Progenitor cell of endocrine pancreas (in vitro differentiated cells): ENCODE results near the gene IQCK. TPM values are rescaled to one million over a fixed set of nuclear protein-coding genes. Genes with fewer than 3 reads are reported as not detected.

ENCODE experiments used
- DNase-seq: peaks from one replicate; pipeline ENCODE4 v3.0.0; 2021; ENCODE audit warnings: low spot score; ENCODE audit not compliant: unreplicated experiment
- H3K27ac Mint-ChIP-seq: 2 replicates; pipeline ENCODE4 v1.8.0; 2021; ENCODE audit warnings: mild to moderate bottlenecking, moderate library complexity, mixed read lengths
- H3K27me3 Mint-ChIP-seq: 2 replicates; pipeline ENCODE4 v1.8.0; 2021; ENCODE audit warnings: mixed read lengths
- H3K36me3 Mint-ChIP-seq: 2 replicates; pipeline ENCODE4 v1.8.0; 2022; ENCODE audit warnings: mixed read lengths; ENCODE audit not compliant: insufficient read depth
- H3K4me1 Mint-ChIP-seq: 2 replicates; pipeline ENCODE4 v1.8.0; 2021; ENCODE audit warnings: low read depth, mixed read lengths
- H3K4me3 Mint-ChIP-seq: 2 replicates; pipeline ENCODE4 v1.8.0; 2021; ENCODE audit warnings: low read depth, mild to moderate bottlenecking, moderate library complexity, mixed read lengths
- H3K9me3 Mint-ChIP-seq: 2 replicates; pipeline ENCODE4 v1.8.0; 2021; ENCODE audit warnings: low read depth, mixed read lengths
- total RNA-seq: library from RNA; stranded (reverse); gene quantifications from 2 replicates; pipeline ENCODE4 v1.2.1, GENCODE V29; 2021
- TF ChIP-seq, protein P1 (sequence below): fragments of 200-600 bp; sonication (generic); IDR thresholded peaks from one replicate; pipeline ENCODE4 v1.5.0; 2021; ENCODE audit warnings: antibody characterized with exemption, mild to moderate bottlenecking; ENCODE audit not compliant: unreplicated experiment

The IQCK gene
- total RNA-seq, 1 donor from 2014 or later: 33.2 TPM

DNA sequence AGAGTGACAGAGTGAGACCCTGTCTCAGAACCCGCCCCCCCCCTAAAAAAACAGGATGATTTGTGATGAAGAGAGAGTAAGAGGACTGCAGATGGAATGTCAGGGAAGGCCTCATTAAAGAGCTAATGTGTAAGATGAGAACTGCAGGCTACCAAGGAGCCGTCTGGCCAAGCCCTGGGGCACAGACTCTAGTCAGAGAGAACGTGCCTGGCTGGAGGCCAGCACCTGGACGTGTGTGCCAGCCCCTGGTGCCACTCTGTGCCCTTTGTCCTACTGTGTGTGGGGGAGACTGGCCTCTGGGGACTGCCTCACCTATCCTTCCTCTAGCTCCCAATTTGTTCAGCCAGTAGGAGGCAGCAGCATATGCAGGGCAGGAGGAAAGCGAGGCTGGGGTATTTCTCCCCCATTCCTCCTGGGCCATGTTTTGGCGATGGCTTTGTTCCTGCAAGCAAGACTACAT, 37.2 kb upstream of the IQCK start:
- no peak for DNase-seq
- Mint-ChIP-seq H3K4me1 (no peaks in the 10 kb centered on the region), H3K9me3 (peaks cover 5% of the 10 kb centered on the region), H3K4me3 (no peak overlapping the region), H3K36me3 (peaks cover 27% of the 10 kb centered on the region), H3K27ac (no peak overlapping the region), H3K27me3 (no peaks in the 10 kb centered on the region)
- TF ChIP-seq, protein P1, sequence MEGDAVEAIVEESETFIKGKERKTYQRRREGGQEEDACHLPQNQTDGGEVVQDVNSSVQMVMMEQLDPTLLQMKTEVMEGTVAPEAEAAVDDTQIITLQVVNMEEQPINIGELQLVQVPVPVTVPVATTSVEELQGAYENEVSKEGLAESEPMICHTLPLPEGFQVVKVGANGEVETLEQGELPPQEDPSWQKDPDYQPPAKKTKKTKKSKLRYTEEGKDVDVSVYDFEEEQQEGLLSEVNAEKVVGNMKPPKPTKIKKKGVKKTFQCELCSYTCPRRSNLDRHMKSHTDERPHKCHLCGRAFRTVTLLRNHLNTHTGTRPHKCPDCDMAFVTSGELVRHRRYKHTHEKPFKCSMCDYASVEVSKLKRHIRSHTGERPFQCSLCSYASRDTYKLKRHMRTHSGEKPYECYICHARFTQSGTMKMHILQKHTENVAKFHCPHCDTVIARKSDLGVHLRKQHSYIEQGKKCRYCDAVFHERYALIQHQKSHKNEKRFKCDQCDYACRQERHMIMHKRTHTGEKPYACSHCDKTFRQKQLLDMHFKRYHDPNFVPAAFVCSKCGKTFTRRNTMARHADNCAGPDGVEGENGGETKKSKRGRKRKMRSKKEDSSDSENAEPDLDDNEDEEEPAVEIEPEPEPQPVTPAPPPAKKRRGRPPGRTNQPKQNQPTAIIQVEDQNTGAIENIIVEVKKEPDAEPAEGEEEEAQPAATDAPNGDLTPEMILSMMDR: no peak

DNA sequence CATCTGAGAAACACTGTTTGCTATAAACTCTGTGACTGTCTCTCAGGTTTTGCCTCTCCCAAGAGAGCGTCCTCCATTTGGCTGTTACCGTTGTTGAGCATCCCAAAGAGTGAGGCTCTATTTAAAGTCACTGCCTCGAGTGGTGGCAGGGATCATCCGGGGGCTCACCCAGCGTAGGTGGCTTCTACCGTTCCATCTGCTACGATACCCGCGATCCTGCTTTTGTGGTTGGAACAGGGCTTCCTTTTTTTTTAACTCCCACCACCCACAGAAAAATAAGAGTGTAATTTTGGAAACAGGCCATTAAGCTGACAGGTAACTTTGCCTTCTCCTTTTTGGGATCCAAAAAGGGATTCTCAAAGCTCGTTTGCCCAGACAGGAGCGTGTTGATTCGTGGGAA, 36.4 kb upstream of the IQCK start:
- DNase-seq: no peak
- Mint-ChIP-seq H3K4me1 (no peaks in the 10 kb centered on the region), H3K27ac (no peak overlapping the region), H3K9me3 (peaks cover 5% of the 10 kb centered on the region), H3K36me3 (peaks cover 31% of the 10 kb centered on the region), H3K27me3 (no peaks in the 10 kb centered on the region), H3K4me3 (no peak overlapping the region)
- TF ChIP-seq, protein P1: no peak

DNA sequence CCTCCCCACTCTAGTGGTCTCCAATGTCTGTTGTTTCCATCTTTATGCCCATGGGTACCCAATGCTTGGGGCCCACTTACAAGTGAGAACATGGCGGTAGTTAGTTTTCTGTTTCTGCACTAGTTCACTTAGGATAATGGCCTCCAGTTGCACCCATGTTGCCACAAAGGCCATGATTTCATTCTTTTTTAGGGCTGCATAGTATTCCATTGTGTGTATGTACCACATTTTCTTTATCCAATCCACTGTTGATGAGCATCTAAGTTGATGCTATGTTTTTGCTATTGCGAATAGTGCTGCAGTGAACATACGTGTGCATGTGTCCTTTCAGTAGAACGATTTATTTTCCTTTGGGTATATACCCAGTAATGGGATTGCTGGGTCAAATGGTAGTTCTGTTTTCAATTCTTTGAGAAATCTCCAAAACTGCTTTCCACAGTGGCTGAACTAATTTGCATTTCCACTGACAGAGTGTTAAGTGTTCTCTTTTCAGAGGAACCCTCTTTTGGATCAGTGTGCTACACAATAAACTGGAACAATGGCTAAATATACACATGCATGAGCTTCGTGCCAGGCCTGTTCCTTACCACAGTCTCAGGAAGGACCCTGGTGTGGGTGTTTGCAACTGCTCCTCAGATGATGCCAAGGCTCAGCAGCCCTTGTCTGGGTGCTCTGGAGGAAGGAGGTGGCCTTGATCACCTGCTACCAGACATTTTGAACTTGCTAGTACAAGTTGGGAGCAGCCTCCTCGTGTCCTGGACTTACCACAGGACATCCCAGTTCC, 34.4 kb upstream of the IQCK start:
- TF ChIP-seq, protein P1: no peak
- peaks cover 5% of the 10 kb centered on the region for H3K9me3 Mint-ChIP-seq
- no peak for DNase-seq
- peaks cover 34% of the 10 kb centered on the region for H3K36me3 Mint-ChIP-seq
- no peak overlapping the region for H3K27ac Mint-ChIP-seq
- H3K4me3 Mint-ChIP-seq: no peak overlapping the region
- no peaks in the 10 kb centered on the region for H3K4me1 Mint-ChIP-seq
- H3K27me3 Mint-ChIP-seq: no peaks in the 10 kb centered on the region

DNA sequence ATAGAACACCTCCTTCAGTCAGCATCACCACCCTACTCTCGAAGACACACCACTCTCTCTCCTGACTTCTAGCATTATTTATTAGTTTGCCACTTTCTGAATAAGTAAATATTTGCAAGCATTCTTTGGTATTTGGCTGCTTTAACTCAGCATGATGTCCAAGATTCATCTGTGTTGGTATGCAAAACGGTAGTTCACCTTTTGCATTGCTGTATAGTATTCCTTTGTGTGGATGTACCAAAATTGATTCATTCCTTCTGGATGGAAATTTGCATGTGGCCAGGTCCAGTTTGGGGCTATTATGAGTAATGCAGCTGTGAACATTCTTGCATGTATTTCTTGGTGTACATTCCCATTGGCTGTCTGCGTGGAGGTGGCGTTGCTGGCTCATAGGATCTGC, 32.9 kb upstream of the IQCK start:
- no peak for DNase-seq
- H3K27me3 Mint-ChIP-seq: no peaks in the 10 kb centered on the region
- TF ChIP-seq, protein P1: no peak
- H3K4me3 Mint-ChIP-seq: no peak overlapping the region
- H3K36me3 Mint-ChIP-seq: peaks cover 34% of the 10 kb centered on the region
- peaks cover 5% of the 10 kb centered on the region for H3K9me3 Mint-ChIP-seq
- H3K4me1 Mint-ChIP-seq: no peaks in the 10 kb centered on the region
- H3K27ac Mint-ChIP-seq: no peak overlapping the region

DNA sequence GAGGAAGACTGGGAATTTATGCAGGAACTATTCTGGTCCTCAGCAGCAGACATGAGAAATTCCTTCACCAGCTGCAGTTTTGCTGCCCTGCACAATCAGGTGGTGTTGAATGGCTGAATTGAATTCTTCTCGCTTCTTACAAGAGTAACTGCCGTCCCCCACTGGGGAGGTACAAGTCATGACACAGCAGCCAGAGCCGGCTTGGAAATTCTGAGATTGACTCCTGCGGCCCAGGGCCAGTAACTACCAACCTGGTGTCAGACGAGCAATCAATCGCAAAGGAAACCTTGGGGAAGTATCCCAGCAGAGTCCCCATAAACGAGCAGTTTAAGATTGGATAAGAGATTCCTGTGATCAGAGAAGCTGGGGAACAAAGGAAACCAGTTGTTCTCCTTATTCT, 30.8 kb upstream of the IQCK start:
- H3K4me1 Mint-ChIP-seq: no peaks in the 10 kb centered on the region
- no peak overlapping the region for H3K4me3 Mint-ChIP-seq
- TF ChIP-seq, protein P1: no peak
- H3K27ac Mint-ChIP-seq: peak overlapping the region; percentile 45
- H3K27me3 Mint-ChIP-seq: no peaks in the 10 kb centered on the region
- peaks cover 5% of the 10 kb centered on the region for H3K9me3 Mint-ChIP-seq
- no peak for DNase-seq
- H3K36me3 Mint-ChIP-seq: peaks cover 34% of the 10 kb centered on the region
